ENCODE data around the gene ZYG11A.

- no peak for TF ChIP-seq EZH2 (IDR thresholded peaks at IDR 0.05; ENCODE audit: insufficient read depth, poor library complexity, severe bottlenecking)
- TF ChIP-seq EZH2phosphoT487 (IDR thresholded peaks at IDR 0.05; ENCODE audit: insufficient read depth, low read depth), result no peak
Observed at GRCh38 chr1:52856026-52856425, 13.5 kb downstream of the ZYG11A start.

Data from GM23248 (cell line).